Peyer's patch (tissue), 4 donors: Measurements from ENCODE around the gene OTX2.

Experiments
- CTCF ChIP-seq, 6 experiments: fragments of 450-650 bp in 4 of 6; fragments of 200-600 bp in 2 of 6; sonication (generic) in 1 of 6; IDR thresholded peaks; one replicate each; pipeline ENCODE4 v1.5.1; 2017 to 2019; ENCODE audit warnings: antibody characterized with exemption in 6 of 6, mild to moderate bottlenecking in 3 of 6, moderate library complexity in 1 of 6
- POLR2A ChIP-seq, 2 donors: fragments of 450-650 bp; IDR thresholded peaks; one replicate each; pipeline ENCODE4 v1.5.1; 2017; ENCODE audit warnings: antibody characterized with exemption in 2 of 2, mild to moderate bottlenecking in 2 of 2, moderate library complexity in 2 of 2

DNA sequence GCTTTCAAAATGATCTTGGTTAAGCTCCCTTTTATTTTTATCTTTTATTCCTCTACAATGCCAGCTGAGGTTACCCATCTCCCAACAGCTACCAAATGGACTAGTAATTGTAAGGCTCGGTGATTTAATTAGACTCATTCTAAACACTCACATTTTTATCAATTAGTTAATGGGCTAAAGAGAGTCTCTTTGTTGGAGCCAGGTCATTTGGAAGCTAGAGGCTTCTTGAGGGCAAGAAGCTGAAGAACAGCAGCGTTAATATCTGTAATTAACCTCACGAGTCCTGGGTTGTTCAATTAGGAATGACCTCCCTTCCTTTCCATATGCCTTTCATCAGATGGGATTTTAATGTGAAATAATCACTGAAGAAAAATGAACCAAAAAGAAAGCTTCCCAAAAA is 56.9 kb downstream of the OTX2 start:
- TF ChIP-seq CTCF (IDR thresholded peaks at IDR 0.05) (no peak), POLR2A (IDR thresholded peaks at IDR 0.05) (no peak)
